H9 (cell line): ENCODE data around the gene OR2T27. TPM values are rescaled to one million over a fixed set of nuclear protein-coding genes. Genes with fewer than 3 reads are reported as not detected.

Experiments used
- DNase-seq: peaks from one replicate; pipeline ENCODE4 v3.0.0-alpha.2; 2017
- H2AFZ ChIP-seq: one replicate; pipeline ENCODE4 v1.6.1; 2013; ENCODE audit warnings: mild to moderate bottlenecking, low read length, control low read depth, moderate library complexity
- H2AK5ac ChIP-seq: 2 replicates; pipeline ENCODE4 v1.6.1; 2013; ENCODE audit warnings: low read length, control low read depth, mixed read lengths; ENCODE audit not compliant: insufficient read length
- H2BK120ac ChIP-seq: one replicate; pipeline ENCODE4 v1.6.1; 2013; ENCODE audit warnings: low read depth, mild to moderate bottlenecking, low read length, control low read depth, inconsistent platforms; ENCODE audit not compliant: poor library complexity, severe bottlenecking
- H2BK12ac ChIP-seq: 2 replicates; pipeline ENCODE4 v1.6.1; 2013; ENCODE audit warnings: low read length, control low read depth, mixed read lengths, low read depth; ENCODE audit not compliant: insufficient read length
- H2BK15ac ChIP-seq: 2 replicates; pipeline ENCODE4 v1.6.1; 2013; ENCODE audit warnings: low read depth, low read length, control low read depth
- H2BK20ac ChIP-seq: one replicate; pipeline ENCODE4 v1.6.1; 2013; ENCODE audit warnings: low read depth, mild to moderate bottlenecking, low read length, control low read depth, inconsistent platforms; ENCODE audit not compliant: poor library complexity, severe bottlenecking
- H2BK5ac ChIP-seq: 2 replicates; pipeline ENCODE4 v1.6.1; 2013; ENCODE audit warnings: low read length, control low read depth, mixed read lengths; ENCODE audit not compliant: insufficient read length
- H3K14ac ChIP-seq: 2 replicates; pipeline ENCODE4 v1.6.1; 2013; ENCODE audit warnings: low read length, control low read depth; ENCODE audit not compliant: insufficient read depth
- H3K18ac ChIP-seq: 2 replicates; pipeline ENCODE4 v1.6.1; 2013; ENCODE audit warnings: low read depth, mild to moderate bottlenecking, mixed read lengths, low read length, control low read depth; ENCODE audit not compliant: insufficient read length
- H3K23ac ChIP-seq: 2 replicates; pipeline ENCODE4 v1.6.1; 2013; ENCODE audit warnings: low read length, control low read depth, mixed read lengths, low read depth; ENCODE audit not compliant: insufficient read length
- H3K23me2 ChIP-seq: 2 replicates; pipeline ENCODE4 v1.6.1; 2013; ENCODE audit warnings: low read depth, mild to moderate bottlenecking, mixed read lengths, low read length, control low read depth; ENCODE audit not compliant: insufficient read length, poor library complexity, severe bottlenecking
- H3K27ac ChIP-seq: 2 replicates; pipeline ENCODE4 v1.5.1; 2013; ENCODE audit warnings: low read length, control low read depth, mixed read lengths, low read depth; ENCODE audit not compliant: insufficient read length
- H3K27me3 ChIP-seq: 2 replicates; pipeline ENCODE4 v1.6.1; 2013; ENCODE audit warnings: low read length, control low read depth, inconsistent platforms; ENCODE audit not compliant: insufficient read depth
- H3K4ac ChIP-seq: 2 replicates; pipeline ENCODE4 v1.6.1; 2013; ENCODE audit warnings: low read depth, mild to moderate bottlenecking, control low read depth, inconsistent platforms, low read length, moderate library complexity
- H3K4me1 ChIP-seq: 2 replicates; pipeline ENCODE4 v1.6.1; 2013; ENCODE audit warnings: low read length, control low read depth, inconsistent platforms; ENCODE audit not compliant: insufficient read depth
- H3K4me2 ChIP-seq: 2 replicates; pipeline ENCODE4 v1.6.1; 2013; ENCODE audit warnings: low read length, control low read depth, mixed read lengths; ENCODE audit not compliant: insufficient read length, insufficient read depth
- H3K56ac ChIP-seq: 2 replicates; pipeline ENCODE4 v1.6.1; 2013; ENCODE audit warnings: low read depth, mild to moderate bottlenecking, mixed read lengths, low read length, control low read depth; ENCODE audit not compliant: insufficient read length
- H3K79me1 ChIP-seq: 2 replicates; pipeline ENCODE4 v1.6.1; 2013; ENCODE audit warnings: low read depth, mild to moderate bottlenecking, moderate library complexity, low read length, control low read depth, inconsistent platforms; ENCODE audit not compliant: insufficient read depth, poor library complexity, severe bottlenecking
- H3K79me2 ChIP-seq: 2 replicates; pipeline ENCODE4 v1.6.1; 2013; ENCODE audit warnings: low read length, control low read depth, inconsistent platforms; ENCODE audit not compliant: insufficient read depth
- H3K9ac ChIP-seq: 2 replicates; pipeline ENCODE4 v1.6.1; 2013; ENCODE audit warnings: low read length, control low read depth, mixed read lengths; ENCODE audit not compliant: insufficient read length; ENCODE audit errors: extremely low read depth
- H3K9me3 ChIP-seq: one replicate; pipeline ENCODE4 v1.6.1; 2013; ENCODE audit warnings: low read depth, low read length, inconsistent platforms; ENCODE audit not compliant: control insufficient read depth
- H3T11ph ChIP-seq: one replicate; pipeline ENCODE4 v1.6.1; 2013; ENCODE audit warnings: mild to moderate bottlenecking, low read length, control low read depth, inconsistent platforms
- H4K20me1 ChIP-seq: one replicate; pipeline ENCODE4 v1.6.1; 2013; ENCODE audit not compliant: control insufficient read depth, insufficient read length, insufficient read depth
- H4K5ac ChIP-seq: 2 replicates; pipeline ENCODE4 v1.6.1; 2013; ENCODE audit warnings: low read depth, mild to moderate bottlenecking, mixed read lengths, low read length, control low read depth; ENCODE audit not compliant: insufficient read length
- H4K8ac ChIP-seq: replicated peaks from 2 replicates; pipeline ENCODE4 v1.6.1; 2013; ENCODE audit warnings: low read length, control low read depth, mixed read lengths, low read depth; ENCODE audit not compliant: insufficient read length
- H4K91ac ChIP-seq: 2 replicates; pipeline ENCODE4 v1.6.1; 2013; ENCODE audit warnings: low read depth, mild to moderate bottlenecking, moderate library complexity, mixed read lengths, low read length, control low read depth; ENCODE audit not compliant: insufficient read length
- H3K27ac Mint-ChIP-seq, 3 experiments: 2 replicates in 2 of 3; 3 replicates in 1 of 3; pipeline ENCODE4 v1.8.0; 2020 to 2021; ENCODE audit warnings: mixed read lengths in 3 of 3, mild to moderate bottlenecking in 1 of 3, moderate library complexity in 1 of 3
- H3K27me3 Mint-ChIP-seq: 2 replicates; pipeline ENCODE4 v1.8.0; 2021; ENCODE audit warnings: low read depth, mild to moderate bottlenecking, moderate library complexity, mixed read lengths
- H3K36me3 Mint-ChIP-seq, 3 experiments: 2 replicates in 2 of 3; 3 replicates in 1 of 3; pipeline ENCODE4 v1.8.0; 2020 to 2021; ENCODE audit warnings: low read depth in 3 of 3, mixed read lengths in 3 of 3; ENCODE audit not compliant: insufficient read depth in 1 of 3
- H3K4me1 Mint-ChIP-seq, 2 experiments: 2 replicates each; pipeline ENCODE4 v1.8.0; 2020; ENCODE audit warnings: mixed read lengths in 2 of 2
- H3K4me3 Mint-ChIP-seq, 2 experiments: 2 replicates in 1 of 2; 3 replicates in 1 of 2; pipeline ENCODE4 v1.8.0; 2020 to 2021; ENCODE audit warnings: mild to moderate bottlenecking in 2 of 2, mixed read lengths in 2 of 2, moderate library complexity in 1 of 2
- H3K9me3 Mint-ChIP-seq, 2 experiments: 2 replicates in 1 of 2; 3 replicates in 1 of 2; pipeline ENCODE4 v1.8.0; 2020; ENCODE audit warnings: mild to moderate bottlenecking in 2 of 2, mixed read lengths in 2 of 2, moderate library complexity in 1 of 2
- whole genome bisulfite sequencing: extraction: QIAGEN DNeasy Blood & Tissue Kit; methylation state at CpG from one replicate; pipeline ENCODE4 v1.1.7; 2013; ENCODE audit warnings: missing lambda C conversion rate, low lambda C conversion rate, mixed read lengths; ENCODE audit not compliant: insufficient read length; ENCODE audit errors: extremely low coverage; 5-methylcytosine and 5-hydroxymethylcytosine counted together
- total RNA-seq: library from RNA; stranded (reverse); gene quantifications from 2 replicates; pipeline ENCODE4 v1.2.1, GENCODE V29; 2021
- TF ChIP-seq, protein P1 (sequence below): fragments of 200-600 bp; sonication (generic); conservative IDR thresholded peaks from 3 replicates; pipeline ENCODE4 v1.8.0; 2021; ENCODE audit warnings: antibody characterized with exemption, mild to moderate bottlenecking

OR2T27 gene
- total RNA-seq, 1 experiment from 2014 or later = not detected

- TF ChIP-seq, protein P1, sequence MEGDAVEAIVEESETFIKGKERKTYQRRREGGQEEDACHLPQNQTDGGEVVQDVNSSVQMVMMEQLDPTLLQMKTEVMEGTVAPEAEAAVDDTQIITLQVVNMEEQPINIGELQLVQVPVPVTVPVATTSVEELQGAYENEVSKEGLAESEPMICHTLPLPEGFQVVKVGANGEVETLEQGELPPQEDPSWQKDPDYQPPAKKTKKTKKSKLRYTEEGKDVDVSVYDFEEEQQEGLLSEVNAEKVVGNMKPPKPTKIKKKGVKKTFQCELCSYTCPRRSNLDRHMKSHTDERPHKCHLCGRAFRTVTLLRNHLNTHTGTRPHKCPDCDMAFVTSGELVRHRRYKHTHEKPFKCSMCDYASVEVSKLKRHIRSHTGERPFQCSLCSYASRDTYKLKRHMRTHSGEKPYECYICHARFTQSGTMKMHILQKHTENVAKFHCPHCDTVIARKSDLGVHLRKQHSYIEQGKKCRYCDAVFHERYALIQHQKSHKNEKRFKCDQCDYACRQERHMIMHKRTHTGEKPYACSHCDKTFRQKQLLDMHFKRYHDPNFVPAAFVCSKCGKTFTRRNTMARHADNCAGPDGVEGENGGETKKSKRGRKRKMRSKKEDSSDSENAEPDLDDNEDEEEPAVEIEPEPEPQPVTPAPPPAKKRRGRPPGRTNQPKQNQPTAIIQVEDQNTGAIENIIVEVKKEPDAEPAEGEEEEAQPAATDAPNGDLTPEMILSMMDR = no peak
- H4K20me1 ChIP-seq = no peaks in the 10 kb centered on the region
- H4K8ac ChIP-seq = no peak overlapping the region
- no CpG with 5 or more reads among the region's 13 CpGs for whole genome bisulfite sequencing
- H3K27me3 Mint-ChIP-seq = peaks cover 1% of the 10 kb centered on the region; the same call in 1 of the 2 replicates
- no peaks in the 10 kb centered on the region for H3K23me2 ChIP-seq
- no peak overlapping the region for H4K91ac ChIP-seq
- H2BK5ac ChIP-seq = no peak overlapping the region
- H3K4me1 Mint-ChIP-seq = no peaks in the 10 kb centered on the region
- no peak overlapping the region for H2BK15ac ChIP-seq
- no peaks in the 10 kb centered on the region for H3K79me1 ChIP-seq
- H3K14ac ChIP-seq = no peak overlapping the region
- no peak overlapping the region for H3K9ac ChIP-seq
- H3K18ac ChIP-seq = no peak overlapping the region
- no peaks in the 10 kb centered on the region for H3K27me3 ChIP-seq
- no peak overlapping the region for H3T11ph ChIP-seq
- no peak overlapping the region for H3K4me2 ChIP-seq
- H3K56ac ChIP-seq = no peak overlapping the region
- no peak overlapping the region for H2BK12ac ChIP-seq
- H3K4ac ChIP-seq = no peak overlapping the region
- H3K36me3 Mint-ChIP-seq = peaks cover 12 to 35% (median 13%) of the 10 kb centered on the region in 3 experiments; a peak in 6 of 7 replicates
- no peak overlapping the region for H4K5ac ChIP-seq
- H2AFZ ChIP-seq = no peak overlapping the region
- H2BK120ac ChIP-seq = no peak overlapping the region
- no peak overlapping the region for H3K23ac ChIP-seq
- no peaks in the 10 kb centered on the region for H3K79me2 ChIP-seq
- no peak overlapping the region for H3K27ac ChIP-seq
- DNase-seq = no peak
- H3K4me3 Mint-ChIP-seq = no peak overlapping the region
- H3K9me3 ChIP-seq = peaks cover 82% of the 10 kb centered on the region
- H3K4me1 ChIP-seq = no peaks in the 10 kb centered on the region
- H2BK20ac ChIP-seq = no peak overlapping the region
- no peak overlapping the region for H2AK5ac ChIP-seq
- H3K27ac Mint-ChIP-seq = no peak overlapping the region
- H3K9me3 Mint-ChIP-seq = peaks cover 84 to 89% of the 10 kb centered on the region in 2 experiments
These were observed 40.3 kb upstream of the OR2T27 start for GRCh38 chr1:248695451-248696132.
